Raji (cell line): ENCODE measurements around the gene JHY.

Experiments used
- POLR2A ChIP-seq: IDR thresholded peaks from 2 replicates; pipeline ENCODE4 v1.6.1; 2011; ENCODE audit warnings: low read depth, low read length, control low read depth; ENCODE audit not compliant: insufficient read depth

Gene JHY

DNA sequence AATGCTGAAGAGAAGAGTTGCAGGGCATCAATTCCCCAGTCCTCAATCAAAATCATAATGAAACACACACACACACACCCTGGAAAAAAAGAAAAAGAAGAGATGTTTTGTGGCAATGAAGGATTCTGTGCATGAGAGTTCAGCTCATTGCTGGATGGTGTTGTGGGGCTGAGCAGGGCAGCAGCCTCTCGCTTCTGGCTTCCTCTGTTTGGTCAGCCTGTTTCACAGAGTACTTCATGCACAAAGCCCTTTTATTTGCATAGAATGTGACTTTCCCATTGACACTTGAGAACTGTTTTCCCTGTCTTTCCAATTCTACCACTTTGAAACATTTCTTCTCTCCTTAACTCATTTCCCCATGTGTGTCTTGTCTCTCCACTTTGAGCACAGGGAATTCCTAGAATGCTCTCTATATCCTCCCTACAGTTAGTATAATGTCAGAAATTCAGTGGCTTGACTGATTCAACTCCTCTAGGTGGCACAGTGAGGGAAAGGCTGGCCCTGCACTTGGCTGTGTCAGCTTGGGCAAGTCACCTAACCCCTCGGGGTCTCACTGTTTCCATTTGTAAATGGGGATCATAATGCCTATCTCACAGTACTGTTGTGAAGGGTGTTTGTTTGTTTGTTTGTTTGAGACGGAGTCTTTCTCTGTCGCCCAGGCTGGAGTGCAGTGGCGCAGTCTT is 124.4 kb downstream of the JHY start:
- no peak for TF ChIP-seq POLR2A
